Fibroblast of lung (primary cell): ENCODE data around the gene ABITRAM. TPM values are rescaled to one million over a fixed set of nuclear protein-coding genes. Genes with fewer than 3 reads are reported as not detected.

Experiments
- DNase-seq, 2 donors: peaks; one replicate each; pipeline versions ENCODE4 v3.0.0 to v3.0.0-alpha.2; 2010; ENCODE audit warnings: low read depth in 2 of 2
- H2AFZ ChIP-seq: 2 replicates; pipeline ENCODE4 v1.5.1; 2012; ENCODE audit warnings: low read length, control low read depth, inconsistent platforms
- H3K27ac ChIP-seq: 2 replicates; pipeline ENCODE4 v1.5.1; 2011; ENCODE audit warnings: low read length, control low read depth; ENCODE audit not compliant: insufficient read depth
- H3K27me3 ChIP-seq: 2 replicates; pipeline ENCODE4 v1.5.1; 2011; ENCODE audit warnings: mild to moderate bottlenecking, low read length; ENCODE audit not compliant: control insufficient read depth, insufficient read depth
- H3K36me3 ChIP-seq: 2 replicates; pipeline ENCODE4 v1.5.1; 2011; ENCODE audit warnings: low read length; ENCODE audit not compliant: control insufficient read depth, insufficient read depth
- H3K4me1 ChIP-seq: 2 replicates; pipeline ENCODE4 v1.5.1; 2011; ENCODE audit warnings: low read length; ENCODE audit not compliant: control insufficient read depth, insufficient read depth; ENCODE audit errors: extremely low read depth
- H3K4me2 ChIP-seq: 2 replicates; pipeline ENCODE4 v1.5.1; 2011; ENCODE audit warnings: low read length, control low read depth; ENCODE audit not compliant: insufficient read depth; ENCODE audit errors: extremely low read depth
- H3K4me3 ChIP-seq, 4 experiments: fragments of 200-600 bp in 1 of 4; sonication (generic) in 1 of 4; replicated peaks in 1 of 4; 2 replicates each; pipeline ENCODE4 v1.5.1; 2011 to 2016; ENCODE audit warnings: low read length in 4 of 4, low read depth in 3 of 4, mild to moderate bottlenecking in 3 of 4, control low read depth in 2 of 4, inconsistent platforms in 1 of 4, mixed read lengths in 1 of 4; ENCODE audit not compliant: insufficient read depth in 1 of 4; ENCODE audit errors: control extremely low read depth in 1 of 4
- H3K79me2 ChIP-seq: 2 replicates; pipeline ENCODE4 v1.5.1; 2012; ENCODE audit warnings: mild to moderate bottlenecking, low read length, inconsistent platforms; ENCODE audit not compliant: control insufficient read depth, insufficient read depth
- H3K9ac ChIP-seq: 2 replicates; pipeline ENCODE4 v1.5.1; 2011; ENCODE audit warnings: mild to moderate bottlenecking, low read length, control low read depth; ENCODE audit not compliant: insufficient read depth
- H3K9me3 ChIP-seq: 2 replicates; pipeline ENCODE4 v1.5.1; 2012; ENCODE audit warnings: low read depth, low read length; ENCODE audit not compliant: control insufficient read depth, insufficient read depth
- H4K20me1 ChIP-seq: 2 replicates; pipeline ENCODE4 v1.5.1; 2011; ENCODE audit warnings: low read length; ENCODE audit not compliant: control insufficient read depth, insufficient read depth; ENCODE audit errors: extremely low read depth
- CTCF ChIP-seq, 2 donors: IDR thresholded peaks in 1 of 2; conservative IDR thresholded peaks in 1 of 2; 1 replicate in 1 of 2; 2 replicates in 1 of 2; pipeline ENCODE4 v1.5.1; 2011 to 2012; ENCODE audit warnings: low read length in 2 of 2, control low read depth in 1 of 2, inconsistent platforms in 1 of 2, low read depth in 1 of 2, mild to moderate bottlenecking in 1 of 2
- EZH2 ChIP-seq: IDR thresholded peaks from 2 replicates; pipeline ENCODE4 v1.5.1; 2012; ENCODE audit warnings: low read length, control low read depth, mild to moderate bottlenecking; ENCODE audit errors: missing control alignments
- polyA plus RNA-seq, 2 donors: library from polyadenylated mRNA; depleted of rRNA in 1 of 2; stranded (reverse) in 1 of 2; unstranded in 1 of 2; fragments of >200 nt; gene quantifications; 2 replicates each; pipeline ENCODE4 v1.2.1, GENCODE V29; 2011 to 2012; ENCODE audit warnings: missing spikeins in 1 of 2
- total RNA-seq: library from RNA; depleted of rRNA; stranded (reverse); fragments of >200 nt; gene quantifications from 2 replicates; pipeline ENCODE4 v1.2.1, GENCODE V29; 2014

Gene ABITRAM
- total and polyA plus RNA-seq, 2 donors (not counting 1 experiment from before 2014, with no cell fraction given): 8.8 to 24.8 TPM

DNA sequence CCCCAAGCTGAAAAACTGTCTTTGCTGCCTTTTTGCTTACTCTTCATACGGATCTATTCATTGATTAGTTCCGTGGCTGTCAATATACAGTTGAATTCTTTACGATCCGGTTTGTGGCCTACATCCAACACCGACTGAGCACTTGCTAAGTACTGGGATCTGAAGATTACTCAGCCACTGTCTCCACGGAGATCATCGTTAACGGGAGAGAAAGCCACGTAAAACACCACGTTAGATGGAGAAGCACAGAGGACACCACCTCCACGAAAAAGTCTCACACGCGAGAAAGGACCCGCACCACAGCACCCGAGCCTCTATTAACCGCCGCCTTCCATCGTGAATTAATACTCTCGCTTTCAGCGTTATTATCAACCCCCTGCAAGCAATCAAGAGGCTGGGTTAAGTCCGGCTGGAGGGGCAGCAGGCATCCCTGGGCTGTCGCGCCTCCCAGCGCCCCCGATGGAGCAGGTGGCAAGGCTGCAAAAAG is 926 bp upstream of the ABITRAM start:
- H3K4me2 ChIP-seq: peak overlapping the region; percentile 90
- H3K4me3 ChIP-seq: peak overlapping the region; percentile 76 to 94 (median 92)
- H4K20me1 ChIP-seq: no peaks in the 10 kb centered on the region
- H3K27me3 ChIP-seq: no peaks in the 10 kb centered on the region
- peaks cover 19% of the 10 kb centered on the region for H3K79me2 ChIP-seq
- H3K4me1 ChIP-seq: no peaks in the 10 kb centered on the region
- H2AFZ ChIP-seq: peak overlapping the region; percentile 92
- H3K9ac ChIP-seq: peak overlapping the region; percentile 86
- TF ChIP-seq EZH2 (no peak), CTCF (conservative IDR thresholded peaks at IDR 0.05 in 1 of 2, IDR thresholded peaks at IDR 0.05 in 1 of 2; ENCODE audit: low read depth in 1 of 2, low read length in 2 of 2) (no peak)
- H3K9me3 ChIP-seq: no peaks in the 10 kb centered on the region
- peak overlapping the region; percentile 76 for H3K27ac ChIP-seq
- no peaks in the 10 kb centered on the region for H3K36me3 ChIP-seq
- DNase-seq: peak; percentile 12 to 25

- Histone ChIP-seq H4K20me1 (no peaks in the 10 kb centered on the region), H3K4me2 (peak within 1 kb of the TSS; percentile 90), H3K4me1 (no peaks in the 10 kb centered on the region), H3K4me3 (peak within 1 kb of the TSS; percentile 76 to 94 (median 92)), H3K36me3 (no peaks in the 10 kb centered on the region), H3K27ac (peak within 1 kb of the TSS; percentile 76), H3K79me2 (peaks cover 19% of the 10 kb centered on the region), H2AFZ (peak within 1 kb of the TSS; percentile 92), H3K9me3 (no peaks in the 10 kb centered on the region), H3K9ac (peak within 1 kb of the TSS; percentile 86), H3K27me3 (no peaks in the 10 kb centered on the region)
- peak; percentile 94 to 95 for DNase-seq
- TF ChIP-seq EZH2 (no peak), CTCF (conservative IDR thresholded peaks at IDR 0.05 in 1 of 2, IDR thresholded peaks at IDR 0.05 in 1 of 2; ENCODE audit: low read depth in 1 of 2, low read length in 2 of 2) (peak; percentile 38 to 39)
Observed at GRCh38 chr9:108933718-108934322, 380 bp upstream of the ABITRAM start, which contains the start of gene ELP1. Gene ELP1 (minus strand): TSS chr9:108934124. CDS start chr9:108931146, 2,978 bp downstream.

GRCh38 chr9:108937561-108938305 is 3.5 kb downstream of the ABITRAM start:
- H3K4me3 ChIP-seq: no peak overlapping the region
- H3K9ac ChIP-seq: no peak overlapping the region
- peaks cover 3% of the 10 kb centered on the region for H3K36me3 ChIP-seq
- no peaks in the 10 kb centered on the region for H3K9me3 ChIP-seq
- no peaks in the 10 kb centered on the region for H3K27me3 ChIP-seq
- DNase-seq: no peak
- H3K4me1 ChIP-seq: no peaks in the 10 kb centered on the region
- no peak overlapping the region for H3K4me2 ChIP-seq
- peaks cover 12% of the 10 kb centered on the region for H3K79me2 ChIP-seq
- H2AFZ ChIP-seq: no peak overlapping the region
- TF ChIP-seq CTCF (conservative IDR thresholded peaks at IDR 0.05 in 1 of 2, IDR thresholded peaks at IDR 0.05 in 1 of 2; ENCODE audit: low read depth in 1 of 2, low read length in 2 of 2) (no peak), EZH2 (no peak)
- H4K20me1 ChIP-seq: no peaks in the 10 kb centered on the region
- H3K27ac ChIP-seq: no peak overlapping the region
